Hepatocyte (in vitro differentiated cells): ENCODE results near the gene ZNF525. TPM values are rescaled to one million over a fixed set of nuclear protein-coding genes. Genes with fewer than 3 reads are reported as not detected.
A peak's percentile ranks its signal among the peaks of the same experiment; 100 is the strongest.

Source experiments
- DNase-seq: peaks from one replicate; pipeline ENCODE4 v3.0.0-alpha.2; 2016; ENCODE audit warnings: low spot score
- H2AFZ ChIP-seq: fragments of 200-600 bp; sonication (generic); 2 replicates; pipeline ENCODE4 v1.6.0; 2016; ENCODE audit warnings: antibody characterized with exemption, mild to moderate bottlenecking
- H3K27ac ChIP-seq: fragments of 200-600 bp; sonication (generic); 2 replicates; pipeline ENCODE4 v1.5.1; 2016; ENCODE audit warnings: mild to moderate bottlenecking
- H3K27me3 ChIP-seq: fragments of 200-600 bp; sonication (generic); 2 replicates; pipeline ENCODE4 v1.6.1; 2016
- H3K36me3 ChIP-seq: fragments of 200-600 bp; sonication (generic); replicated peaks from 2 replicates; pipeline ENCODE4 v1.5.1; 2016; ENCODE audit warnings: low read depth; ENCODE audit not compliant: insufficient read depth
- H3K4me1 ChIP-seq: fragments of 200-600 bp; sonication (generic); 2 replicates; pipeline ENCODE4 v1.5.1; 2016; ENCODE audit warnings: mild to moderate bottlenecking, moderate library complexity; ENCODE audit not compliant: insufficient read depth
- H3K4me2 ChIP-seq: fragments of 200-600 bp; sonication (generic); 2 replicates; pipeline ENCODE4 v1.6.0; 2016
- H3K4me3 ChIP-seq: fragments of 200-600 bp; sonication (generic); 2 replicates; pipeline ENCODE4 v1.5.1; 2016; ENCODE audit warnings: mild to moderate bottlenecking
- H3K79me2 ChIP-seq: fragments of 200-600 bp; sonication (generic); 2 replicates; pipeline ENCODE4 v1.6.0; 2017; ENCODE audit warnings: mild to moderate bottlenecking
- H3K9me2 ChIP-seq: fragments of 200-600 bp; sonication (generic); replicated peaks from 2 replicates; pipeline ENCODE4 v1.6.0; 2017; ENCODE audit warnings: mild to moderate bottlenecking; ENCODE audit not compliant: insufficient read depth
- H3K9me3 ChIP-seq: fragments of 200-600 bp; sonication (generic); 2 replicates; pipeline ENCODE4 v1.5.1; 2016; ENCODE audit warnings: low read depth, mild to moderate bottlenecking
- H4K20me1 ChIP-seq: fragments of 200-600 bp; sonication (generic); 2 replicates; pipeline ENCODE4 v1.6.0; 2016; ENCODE audit warnings: mild to moderate bottlenecking; ENCODE audit not compliant: insufficient read depth, poor library complexity, severe bottlenecking
- EZH2 ChIP-seq: fragments of 200-600 bp; sonication (generic); IDR thresholded peaks from 2 replicates; pipeline ENCODE4 v1.6.1; 2016; ENCODE audit warnings: antibody characterized with exemption, mild to moderate bottlenecking, borderline replicate concordance
- EZH2phosphoT487 ChIP-seq: fragments of 200-600 bp; sonication (generic); IDR thresholded peaks from one replicate; pipeline ENCODE4 v1.6.1; 2018; ENCODE audit warnings: antibody characterized with exemption, mild to moderate bottlenecking, low read depth, moderate library complexity; ENCODE audit not compliant: unreplicated experiment, severe bottlenecking
- WGBS: methylation state at CpG from one replicate; pipeline ENCODE4 v1.1.6; 2016; ENCODE audit warnings: low lambda C conversion rate; ENCODE audit errors: missing lambda C conversion rate; 5-methylcytosine and 5-hydroxymethylcytosine counted together
- polyA plus RNA-seq: library from polyadenylated mRNA; unstranded; fragments of >200 nt; fragmentation: Nextera tagmentation; extraction: Ambion mirVana; gene quantifications from 2 replicates; pipeline ENCODE4 v1.2.1, GENCODE V29; 2016
- small RNA-seq: library from RNA; depleted of rRNA; stranded (forward); fragments of <200 nt; gene quantifications from one replicate; pipeline ENCODE3, GENCODE V24; 2014
- total RNA-seq: library from RNA; depleted of rRNA; stranded (reverse); fragments of >200 nt; gene quantifications from 2 replicates; pipeline ENCODE4 v1.2.3, GENCODE V29; 2014
- TF ChIP-seq, protein P1 (sequence below): fragments of 200-600 bp; sonication (generic); IDR thresholded peaks from 2 replicates; pipeline ENCODE4 v1.5.1; 2016; ENCODE audit warnings: antibody characterized with exemption, mild to moderate bottlenecking; ENCODE audit not compliant: poor library complexity

Gene ZNF525
- total and polyA plus RNA-seq, 2 experiments from 2014 or later: 3.8 to 12.2 TPM

DNA sequence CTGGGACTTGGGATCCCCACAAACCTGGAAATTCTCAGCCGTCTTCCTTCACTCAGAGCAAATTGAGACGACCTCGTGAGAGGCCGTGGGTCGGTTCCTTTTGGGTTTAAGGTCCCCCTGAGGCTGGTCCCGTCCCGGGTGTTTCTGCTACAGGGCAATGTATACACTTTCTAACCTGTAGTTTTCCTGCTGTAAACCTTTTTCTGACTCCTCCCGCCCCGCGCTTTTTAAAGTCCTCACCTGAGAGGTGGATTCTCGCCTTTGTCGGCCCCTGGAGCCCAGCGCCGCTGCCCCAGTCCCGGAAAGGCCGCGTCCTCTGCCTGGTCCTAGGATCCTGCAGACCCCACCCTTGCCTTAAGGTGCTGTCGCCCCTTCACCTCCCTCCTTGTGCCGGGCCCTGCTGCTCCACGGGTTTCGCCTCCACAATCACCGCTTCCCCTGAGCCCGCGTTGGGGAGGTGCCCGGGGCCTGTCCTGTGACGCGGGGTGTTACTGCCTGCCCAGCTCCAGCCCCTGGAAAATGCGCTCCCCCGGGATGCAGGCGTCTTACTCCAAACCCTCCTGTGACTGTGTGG is 66.7 kb downstream of the ZNF525 start:
- Histone ChIP-seq H3K27me3 (no peaks in the 10 kb centered on the region), H3K4me2 (peak overlapping the region; percentile 93), H3K9me3 (no peaks in the 10 kb centered on the region), H2AFZ (peak overlapping the region; percentile 77), H3K4me3 (peak overlapping the region; percentile 77), H3K27ac (peak overlapping the region; percentile 96), H3K9me2 (no peaks in the 10 kb centered on the region), H3K79me2 (peaks cover 38% of the 10 kb centered on the region), H3K36me3 (no peaks in the 10 kb centered on the region), H4K20me1 (no peaks in the 10 kb centered on the region), H3K4me1 (peaks cover 10% of the 10 kb centered on the region)
- TF ChIP-seq, protein P1, sequence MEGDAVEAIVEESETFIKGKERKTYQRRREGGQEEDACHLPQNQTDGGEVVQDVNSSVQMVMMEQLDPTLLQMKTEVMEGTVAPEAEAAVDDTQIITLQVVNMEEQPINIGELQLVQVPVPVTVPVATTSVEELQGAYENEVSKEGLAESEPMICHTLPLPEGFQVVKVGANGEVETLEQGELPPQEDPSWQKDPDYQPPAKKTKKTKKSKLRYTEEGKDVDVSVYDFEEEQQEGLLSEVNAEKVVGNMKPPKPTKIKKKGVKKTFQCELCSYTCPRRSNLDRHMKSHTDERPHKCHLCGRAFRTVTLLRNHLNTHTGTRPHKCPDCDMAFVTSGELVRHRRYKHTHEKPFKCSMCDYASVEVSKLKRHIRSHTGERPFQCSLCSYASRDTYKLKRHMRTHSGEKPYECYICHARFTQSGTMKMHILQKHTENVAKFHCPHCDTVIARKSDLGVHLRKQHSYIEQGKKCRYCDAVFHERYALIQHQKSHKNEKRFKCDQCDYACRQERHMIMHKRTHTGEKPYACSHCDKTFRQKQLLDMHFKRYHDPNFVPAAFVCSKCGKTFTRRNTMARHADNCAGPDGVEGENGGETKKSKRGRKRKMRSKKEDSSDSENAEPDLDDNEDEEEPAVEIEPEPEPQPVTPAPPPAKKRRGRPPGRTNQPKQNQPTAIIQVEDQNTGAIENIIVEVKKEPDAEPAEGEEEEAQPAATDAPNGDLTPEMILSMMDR: no peak
- TF ChIP-seq EZH2phosphoT487: no peak
- TF ChIP-seq EZH2: no peak
- DNase-seq: peak; percentile 23
- 3% methylated on average over 26 of the region's 30 CpGs for WGBS

Small RNA genes within 50 kb of the gene (small RNA-seq; reads per million reads assigned to genes)
- not detected for gene RPL39P36

Other genes starting within 250 kb of the ZNF525 start
- gene ZNF415, start 232.8 kb upstream of the ZNF525 start, total RNA-seq: 14.6 and 24.1 TPM in 2 replicates
- gene ZNF415, start 232.8 kb upstream of the ZNF525 start, polyA plus RNA-seq: 7.4 and 15.2 TPM in 2 replicates
- gene ZNF347, start 206.7 kb upstream of the ZNF525 start, total RNA-seq: 8.3 and 9.2 TPM in 2 replicates
- gene ZNF347, start 206.7 kb upstream of the ZNF525 start, polyA plus RNA-seq: 3.8 and 7.1 TPM in 2 replicates
- 3.4 and 3.6 TPM in 2 replicates for gene ZNF665, start 172.3 kb upstream of the ZNF525 start, total RNA-seq
- gene ZNF665, start 172.3 kb upstream of the ZNF525 start, polyA plus RNA-seq: 2.2 and 4.5 TPM in 2 replicates
- gene ZNF677, start 110.8 kb upstream of the ZNF525 start, total RNA-seq: 37.8 and 40.6 TPM in 2 replicates
- 18.7 and 21.2 TPM in 2 replicates for gene ZNF677, start 110.8 kb upstream of the ZNF525 start, polyA plus RNA-seq
- not detected in 2 replicates for gene VN1R2, start 107.4 kb upstream of the ZNF525 start, total RNA-seq
- 0.65 TPM in 1 of 2 replicates, not detected in the other for gene VN1R2, start 107.4 kb upstream of the ZNF525 start, polyA plus RNA-seq
- gene VN1R4, start 98.0 kb upstream of the ZNF525 start, total RNA-seq: not detected in 2 replicates
- not detected in 2 replicates for gene VN1R4, start 98.0 kb upstream of the ZNF525 start, polyA plus RNA-seq
- gene ZNF845, start 32.0 kb upstream of the ZNF525 start, total RNA-seq: 5.8 and 6.1 TPM in 2 replicates
- gene ZNF845, start 32.0 kb upstream of the ZNF525 start, polyA plus RNA-seq: 1.6 and 1.7 TPM in 2 replicates
- 16.4 and 24.5 TPM in 2 replicates for gene ZNF765, start 29.4 kb downstream of the ZNF525 start, total RNA-seq
- gene ZNF765, start 29.4 kb downstream of the ZNF525 start, polyA plus RNA-seq: 9.3 and 12.7 TPM in 2 replicates
- 27.7 and 28.1 TPM in 2 replicates for gene ZNF761, start 66.3 kb downstream of the ZNF525 start, total RNA-seq
- 11.5 and 13.5 TPM in 2 replicates for gene ZNF761, start 66.3 kb downstream of the ZNF525 start, polyA plus RNA-seq
- 7.7 and 8.6 TPM in 2 replicates for gene ZNF813, start 102.0 kb downstream of the ZNF525 start, total RNA-seq
- gene ZNF813, start 102.0 kb downstream of the ZNF525 start, polyA plus RNA-seq: 2.3 and 2.8 TPM in 2 replicates
- gene ZNF331, start 172.4 kb downstream of the ZNF525 start, total RNA-seq: 12.8 and 15.6 TPM in 2 replicates
- gene ZNF331, start 172.4 kb downstream of the ZNF525 start, polyA plus RNA-seq: 12.3 and 13.5 TPM in 2 replicates